Skin of body (tissue), 3 donors: Measurements from ENCODE around the gene LRRC14B. TPM values are rescaled to one million over a fixed set of nuclear protein-coding genes. Genes with fewer than 3 reads are reported as not detected.
"Not testable (repeated sequence)": the region's sequence is repeated elsewhere in the genome, so short reads cannot be mapped to it uniquely, and the experiment has no call there.

Experiments used
- DNase-seq: peaks from one replicate; lab custom pipeline; 2025; lab: John Stamatoyannopoulos, UW
- small RNA-seq: library from RNA; depleted of rRNA; stranded (forward); fragments of <200 nt; gene quantifications from one replicate; pipeline ENCODE3, GENCODE V24; 2014; ENCODE audit warnings: low replicate concordance
- total RNA-seq: library from RNA; depleted of rRNA; stranded (reverse); fragments of >200 nt; gene quantifications from one replicate; pipeline ENCODE4 v1.2.3, GENCODE V29; 2014

The LRRC14B gene
- total RNA-seq, 1 donor from 2014 or later, result 0.79 TPM

DNA sequence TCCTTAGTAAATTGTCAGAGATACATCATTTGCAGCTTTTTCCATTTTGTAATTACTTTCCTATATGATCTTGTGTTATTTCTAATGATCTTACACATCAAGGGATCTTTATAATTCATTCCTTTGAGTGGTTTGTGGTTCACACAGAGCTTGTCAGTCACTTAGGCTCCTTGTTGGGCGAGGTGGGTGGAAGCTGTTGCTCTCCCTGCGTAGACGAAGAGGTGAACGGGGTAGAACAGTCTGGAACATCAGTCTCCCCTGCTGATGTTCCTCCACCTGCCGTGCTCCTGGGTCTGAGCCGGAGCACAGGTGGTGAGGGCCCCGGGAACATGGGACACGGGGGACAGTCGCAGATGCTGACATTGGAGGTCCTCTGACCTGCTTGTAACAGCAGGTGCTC lies 44.2 kb downstream of the LRRC14B start:
- DNase-seq, result not testable (repeated sequence)

DNA sequence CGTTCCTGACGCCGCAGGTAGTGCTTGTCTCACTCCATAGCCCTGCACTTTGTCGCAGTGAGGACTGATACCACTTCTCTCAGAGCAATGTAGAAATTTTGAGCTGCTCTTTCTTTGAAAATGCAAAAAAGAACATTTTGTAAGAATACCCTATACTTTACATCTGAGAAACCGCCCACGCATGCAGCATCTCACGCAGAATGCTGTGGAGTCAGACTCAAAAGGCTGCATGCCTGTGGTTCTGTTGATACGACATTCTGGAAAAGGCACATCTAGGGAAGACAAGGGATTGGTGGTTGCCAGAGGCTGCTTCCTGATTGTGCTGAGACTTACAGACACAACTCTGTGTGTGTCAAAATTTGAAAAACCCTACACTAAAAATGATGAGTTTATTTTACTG lies 46.6 kb downstream of the LRRC14B start:
- not testable (repeated sequence) for DNase-seq

DNA sequence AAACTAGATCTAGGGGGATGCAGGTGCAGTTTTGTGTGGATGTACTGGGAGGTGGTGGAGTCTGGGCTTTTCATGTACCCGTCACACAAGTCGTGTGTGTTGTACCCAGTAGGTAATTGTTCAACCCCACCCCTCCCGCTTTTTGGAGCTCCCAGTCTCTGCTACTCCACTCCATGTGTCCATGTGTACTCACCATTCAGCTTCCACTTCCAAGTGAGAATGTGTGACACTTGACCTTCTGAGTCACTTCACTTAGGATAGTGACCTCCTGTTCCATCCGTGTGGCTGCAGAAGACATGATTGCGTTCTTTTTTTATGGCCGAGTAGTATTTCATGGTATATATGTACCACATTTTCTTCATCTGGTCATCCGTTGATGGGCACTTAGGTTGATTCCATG lies 49.3 kb downstream of the LRRC14B start:
- DNase-seq, result not testable (repeated sequence)

DNA sequence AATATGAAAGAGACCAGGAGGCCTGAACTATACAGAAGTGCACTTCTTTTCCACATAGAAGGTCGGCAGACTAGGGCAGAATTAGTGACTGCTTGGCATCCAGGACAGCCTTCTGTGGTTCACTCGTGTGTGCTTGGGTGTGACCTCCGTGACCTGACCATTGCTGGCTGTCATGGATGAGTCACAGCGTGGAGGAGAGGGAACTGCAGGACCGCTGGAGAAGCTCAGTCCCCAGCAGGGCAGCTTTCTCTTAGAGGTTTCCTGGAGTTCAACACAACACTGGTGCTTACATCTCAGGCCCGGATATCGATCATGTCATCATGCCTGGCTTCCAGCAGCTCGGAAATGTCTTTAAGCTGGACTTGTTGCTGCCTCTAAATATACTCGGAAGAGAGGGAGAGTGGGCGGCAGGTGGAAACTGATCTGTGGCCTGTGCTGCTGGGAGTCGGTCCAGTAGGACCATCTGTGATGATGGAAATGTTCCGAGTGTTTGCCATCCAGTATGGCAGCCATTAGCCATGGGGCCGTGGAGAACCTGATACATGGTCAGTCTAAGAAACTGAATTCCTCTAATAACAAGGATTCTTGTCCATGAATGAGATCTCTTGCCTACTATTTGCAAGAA lies 49.9 kb downstream of the LRRC14B start:
- DNase-seq, result not testable (repeated sequence)

DNA sequence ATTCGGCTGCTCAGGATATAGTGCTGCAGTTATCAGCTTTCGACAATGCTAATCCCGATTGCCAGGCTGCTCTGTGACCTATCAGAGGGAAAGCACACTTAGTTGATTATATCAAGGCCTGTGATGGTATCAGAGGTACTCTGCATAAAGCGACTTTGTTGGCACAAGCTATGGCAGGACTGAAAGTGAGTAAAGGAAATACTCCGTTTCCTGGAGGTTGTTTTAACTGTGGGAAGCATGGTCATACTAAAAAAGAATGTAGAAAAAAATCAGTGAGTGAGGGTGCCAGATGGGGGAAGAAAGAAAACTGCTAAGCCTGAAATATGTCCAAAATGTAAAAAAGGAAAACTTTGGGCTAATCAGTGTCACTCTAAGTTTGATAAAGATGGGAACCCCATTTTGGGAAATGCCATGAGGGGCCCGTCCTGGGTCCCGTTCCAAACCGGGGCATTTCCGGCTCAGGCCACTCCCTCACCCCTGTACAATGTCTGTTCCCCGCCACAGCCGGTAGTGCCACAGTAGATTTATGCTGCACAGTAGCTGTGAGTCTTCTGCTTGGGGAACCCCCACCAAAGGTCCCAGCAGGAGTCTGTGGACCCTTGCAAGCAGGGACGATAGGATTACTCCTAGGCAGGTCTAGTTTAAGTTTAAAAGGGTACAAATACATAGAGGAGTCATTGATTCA lies 52.5 kb downstream of the LRRC14B start:
- DNase-seq, result not testable (repeated sequence)

DNA sequence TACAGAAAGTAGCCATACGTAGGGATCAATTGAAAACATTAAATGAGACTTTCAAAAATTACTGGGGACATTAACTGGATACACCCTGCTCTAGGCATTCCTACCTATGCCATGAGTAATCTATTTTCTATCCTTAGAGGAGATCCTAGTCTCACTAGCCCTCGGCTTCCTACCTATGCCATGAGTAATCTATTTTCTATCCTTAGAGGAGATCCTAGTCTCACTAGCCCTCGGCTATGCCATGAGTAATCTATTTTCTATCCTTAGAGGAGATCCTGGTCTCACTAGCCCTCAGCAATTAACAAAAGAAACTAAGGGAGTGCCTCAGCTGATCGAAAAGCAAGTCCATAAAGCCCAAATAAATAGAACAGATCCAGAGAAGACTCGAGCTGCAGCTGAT lies 54.4 kb downstream of the LRRC14B start:
- DNase-seq, result not testable (repeated sequence)

Small RNA genes lying within 50 kb of the gene (small RNA-seq; reads per million reads assigned to genes)
- not detected for gene RF00019

Other genes with a start within 250 kb of the LRRC14B start
- 6.0 TPM for gene PLEKHG4B, start 99.3 kb upstream of the LRRC14B start, total RNA-seq
- 4.8 TPM for gene CCDC127, start 26.7 kb downstream of the LRRC14B start, total RNA-seq
- gene SDHA, start 26.8 kb downstream of the LRRC14B start, total RNA-seq, result 68.4 TPM
- 68.9 TPM for gene PDCD6, start 80.2 kb downstream of the LRRC14B start, total RNA-seq
- gene AHRR, start 130.2 kb downstream of the LRRC14B start, total RNA-seq, result 11.9 TPM